ENCODE measurements around the gene SLC43A3. TPM values are rescaled to one million over a fixed set of nuclear protein-coding genes. Genes with fewer than 3 reads are reported as not detected.

SLC43A3 gene
- total RNA-seq, 2 donors from 2014 or later, result 10.6 to 21.4 TPM

- no peaks in the 10 kb centered on the region for H3K4me1 ChIP-seq
- no peak overlapping the region for H3K9ac ChIP-seq (ENCODE audit: low read depth in 2 of 2, low read length in 2 of 2)
- DNase-seq, result no peak
- no peaks in the 10 kb centered on the region for H3K27me3 ChIP-seq
- no peaks in the 10 kb centered on the region for H3K36me3 ChIP-seq
- TF ChIP-seq, protein P1, sequence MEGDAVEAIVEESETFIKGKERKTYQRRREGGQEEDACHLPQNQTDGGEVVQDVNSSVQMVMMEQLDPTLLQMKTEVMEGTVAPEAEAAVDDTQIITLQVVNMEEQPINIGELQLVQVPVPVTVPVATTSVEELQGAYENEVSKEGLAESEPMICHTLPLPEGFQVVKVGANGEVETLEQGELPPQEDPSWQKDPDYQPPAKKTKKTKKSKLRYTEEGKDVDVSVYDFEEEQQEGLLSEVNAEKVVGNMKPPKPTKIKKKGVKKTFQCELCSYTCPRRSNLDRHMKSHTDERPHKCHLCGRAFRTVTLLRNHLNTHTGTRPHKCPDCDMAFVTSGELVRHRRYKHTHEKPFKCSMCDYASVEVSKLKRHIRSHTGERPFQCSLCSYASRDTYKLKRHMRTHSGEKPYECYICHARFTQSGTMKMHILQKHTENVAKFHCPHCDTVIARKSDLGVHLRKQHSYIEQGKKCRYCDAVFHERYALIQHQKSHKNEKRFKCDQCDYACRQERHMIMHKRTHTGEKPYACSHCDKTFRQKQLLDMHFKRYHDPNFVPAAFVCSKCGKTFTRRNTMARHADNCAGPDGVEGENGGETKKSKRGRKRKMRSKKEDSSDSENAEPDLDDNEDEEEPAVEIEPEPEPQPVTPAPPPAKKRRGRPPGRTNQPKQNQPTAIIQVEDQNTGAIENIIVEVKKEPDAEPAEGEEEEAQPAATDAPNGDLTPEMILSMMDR (IDR thresholded peaks at IDR 0.05), result no peak
- no peak overlapping the region for H3K4me3 ChIP-seq
- no peaks in the 10 kb centered on the region for H3K9me3 ChIP-seq
- intact Hi-C loops (cut with DNase I), result no loop called here
- no peak overlapping the region for H3K27ac ChIP-seq
These were observed 69.1 kb downstream of the SLC43A3 start for GRCh38 chr11:57357856-57358255.

DNA sequence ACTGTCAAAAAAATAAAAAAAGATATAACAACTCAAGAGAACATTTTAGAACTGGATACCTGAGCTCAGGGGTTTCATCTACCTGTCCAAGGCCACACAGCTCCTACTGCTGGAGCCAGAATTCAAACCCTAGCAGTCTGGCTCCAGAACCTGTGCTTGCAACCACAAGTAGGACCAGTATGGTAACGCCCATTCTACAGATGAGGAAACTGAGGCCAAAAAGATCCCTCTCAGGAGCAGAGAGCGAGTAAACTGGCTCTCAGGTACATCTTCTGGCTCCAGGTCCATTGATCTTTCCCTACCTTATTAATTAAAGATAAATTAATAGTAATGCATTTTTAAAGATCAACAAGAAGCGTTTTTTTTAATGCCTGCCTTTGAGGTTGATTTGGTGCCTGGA is 69.6 kb downstream of the SLC43A3 start:
- H3K4me3 ChIP-seq, result no peak overlapping the region
- intact Hi-C loops (cut with DNase I), result no loop called here
- DNase-seq, result no peak
- TF ChIP-seq, protein P1 (IDR thresholded peaks at IDR 0.05), result no peak
- no peaks in the 10 kb centered on the region for H3K4me1 ChIP-seq
- no peaks in the 10 kb centered on the region for H3K36me3 ChIP-seq
- H3K9me3 ChIP-seq, result no peaks in the 10 kb centered on the region
- H3K27me3 ChIP-seq, result no peaks in the 10 kb centered on the region
- H3K9ac ChIP-seq (ENCODE audit: low read depth in 2 of 2, low read length in 2 of 2), result no peak overlapping the region
- H3K27ac ChIP-seq, result no peak overlapping the region

Other genes with a start within 250 kb of the SLC43A3 start
- under 1 TPM; 0.10 to 0.27 TPM for gene LRRC55, start 245.2 kb downstream of the SLC43A3 start, total RNA-seq
- 1 to 10 TPM; 2.5 to 7.1 TPM for gene APLNR, start 189.9 kb downstream of the SLC43A3 start, total RNA-seq
- 100 to 1,000 TPM; 113 to 117 TPM for gene TNKS1BP1, start 102.2 kb downstream of the SLC43A3 start, total RNA-seq
- 100 to 1,000 TPM in 1 of 2 donors, 10 to 100 TPM in 1; 72.7 to 162 TPM for gene SSRP1, start 91.2 kb downstream of the SLC43A3 start, total RNA-seq
- not detected for gene P2RX3, start 88.8 kb downstream of the SLC43A3 start, total RNA-seq
- gene PRG3, start 46.0 kb downstream of the SLC43A3 start, total RNA-seq, result not detected
- not detected for gene PRG2, start 36.5 kb downstream of the SLC43A3 start, total RNA-seq
- under 1 TPM; 0.54 to 0.82 TPM for gene RTN4RL2, start 33.4 kb upstream of the SLC43A3 start, total RNA-seq
- 10 to 100 TPM in 1 of 2 donors, 1 to 10 TPM in 1; 8.7 to 19.0 TPM for gene SLC43A1, start 88.6 kb upstream of the SLC43A3 start, total RNA-seq
- gene TIMM10, start 103.6 kb upstream of the SLC43A3 start, total RNA-seq, result 10 to 100 TPM; 54.8 to 67.1 TPM
- gene SMTNL1, start 110.5 kb upstream of the SLC43A3 start, total RNA-seq, result not detected
- gene UBE2L6, start 140.6 kb upstream of the SLC43A3 start, total RNA-seq, result 10 to 100 TPM; 28.3 to 35.3 TPM
- gene SERPING1, start 170.6 kb upstream of the SLC43A3 start, total RNA-seq, result 10 to 100 TPM; 18.7 to 57.5 TPM
- under 1 TPM; 0.44 to 0.98 TPM for gene YPEL4, start 222.8 kb upstream of the SLC43A3 start, total RNA-seq
- 10 to 100 TPM; 13.5 to 14.9 TPM for gene CLP1, start 230.6 kb upstream of the SLC43A3 start, total RNA-seq
- 10 to 100 TPM; 80.2 to 82.1 TPM for gene ZDHHC5, start 241.0 kb upstream of the SLC43A3 start, total RNA-seq